Left colon (tissue), 2 donors: ENCODE measurements around the gene FBXO44. TPM values are rescaled to one million over a fixed set of nuclear protein-coding genes. Genes with fewer than 3 reads are reported as not detected.
A peak's percentile ranks its signal among the peaks of the same experiment; 100 is the strongest.

Experiments used
- ATAC-seq: fragments of 200-7000 bp; cut with Tn5 transposase; one replicate; pipeline ENCODE4 v1.9.1; 2020; ENCODE audit warnings: mild to moderate bottlenecking, moderate library complexity
- DNase-seq, 2 donors: peaks; one replicate each; pipeline ENCODE4 v3.0.0-alpha.2; 2020
- intact Hi-C, 2 donors: fragments of 100-400 bp; cut with DNase I in 1 of 2; cut with micrococcal nuclease in 1 of 2; formaldehyde crosslinking; loops; one replicate each; pipeline versions ENCODE4 v1.11.2 to v1.14.0; 2022; cut with DNase I, micrococcal nuclease
- total RNA-seq, 2 donors: library from RNA; stranded (reverse); fragmentation: NEBNext Ultra II Directional; extraction: Animal tissue kit (Norgen Biotek cat#: 25700); gene quantifications; one replicate each; pipeline ENCODE4 v1.2.1, GENCODE V29; 2021
- donor health status: DM: no; HTN: no; CAD: no.
- donor health status: DM: yes; HTN: yes; CAD: no.

The FBXO44 gene
- total RNA-seq, 2 donors from 2014 or later, result 4.0 to 8.1 TPM

GRCh38 chr1:11697893-11698210 lies 43.2 kb downstream of the FBXO44 start:
- intact Hi-C loops, result no loop called here
- DNase-seq (no peak), ATAC-seq (no peak)

- DNase-seq, result no peak
- no peak for ATAC-seq
- intact Hi-C loops, result no loop called here
Observed at GRCh38 chr1:11700601-11701467, 46.2 kb downstream of the FBXO44 start.

GRCh38 chr1:11701551-11701961 lies 46.9 kb downstream of the FBXO44 start:
- DNase-seq (no peak), ATAC-seq (no peak)
- intact Hi-C loops, result no loop called here

- DNase-seq, result no peak
- no peak for ATAC-seq
- intact Hi-C loops, result no loop called here
Observed at GRCh38 chr1:11701981-11702803, 47.5 kb downstream of the FBXO44 start.

GRCh38 chr1:11703357-11704193 lies 48.9 kb downstream of the FBXO44 start:
- DNase-seq (no peak), ATAC-seq (no peak)
- intact Hi-C loops, result no loop called here

- DNase-seq (no peak), ATAC-seq (no peak)
- intact Hi-C loops, result no loop called here
Observed at GRCh38 chr1:11704194-11704529, 49.5 kb downstream of the FBXO44 start.

GRCh38 chr1:11704691-11705475 lies 50.2 kb downstream of the FBXO44 start:
- no peak for ATAC-seq
- intact Hi-C loops, result no loop called here
- DNase-seq, result no peak

GRCh38 chr1:11705596-11705995 lies 50.9 kb downstream of the FBXO44 start:
- ATAC-seq, result no peak
- no peak for DNase-seq
- intact Hi-C loops, result no loop called here

- intact Hi-C loops, result no loop called here
- DNase-seq (no peak), ATAC-seq (no peak)
Observed at GRCh38 chr1:11706292-11706691, 51.6 kb downstream of the FBXO44 start.

GRCh38 chr1:11707621-11708276 lies 53.1 kb downstream of the FBXO44 start:
- ATAC-seq (peak; percentile 73), DNase-seq (peak in 1 of 2 donors; percentile 58)
- intact Hi-C loops, result no loop called here

- intact Hi-C loops, result no loop called here
Observed at GRCh38 chr1:11708554-11709350, 54.1 kb downstream of the FBXO44 start.

GRCh38 chr1:11711490-11711889 lies 56.8 kb downstream of the FBXO44 start:
- ATAC-seq (no peak), DNase-seq (no peak)
- intact Hi-C loops, result no loop called here

More at GRCh38 chr1:11708554-11709350, 54.1 kb downstream of the FBXO44 start:
- ATAC-seq, result no peak
- no peak for DNase-seq

GRCh38 chr1:11712285-11712684 lies 57.6 kb downstream of the FBXO44 start:
- intact Hi-C loops, result no loop called here
- ATAC-seq, result no peak
- DNase-seq, result no peak

Other genes with a start within 250 kb of the FBXO44 start
- gene DISP3, start 175.7 kb upstream of the FBXO44 start, total RNA-seq, result under 1 TPM; 0.18 to 0.31 TPM
- gene FBXO2, start 448 bp upstream of the FBXO44 start, total RNA-seq, result 1 to 10 TPM in 1 of 2 donors, under 1 TPM in 1; 0.55 to 1.4 TPM
- 1 to 10 TPM; 6.8 to 8.1 TPM for gene FBXO6, start 9.3 kb downstream of the FBXO44 start, total RNA-seq
- 1 to 10 TPM; 7.0 to 7.4 TPM for gene MAD2L2, start 26.3 kb downstream of the FBXO44 start, total RNA-seq
- under 1 TPM; 0.06 to 0.11 TPM for gene DRAXIN, start 36.8 kb downstream of the FBXO44 start, total RNA-seq
- gene AGTRAP, start 81.3 kb downstream of the FBXO44 start, total RNA-seq, result 10 to 100 TPM; 12.3 to 16.7 TPM
- gene C1orf167, start 107.3 kb downstream of the FBXO44 start, total RNA-seq, result not detected
- gene MTHFR, start 151.1 kb downstream of the FBXO44 start, total RNA-seq, result 10 to 100 TPM; 44.8 to 48.2 TPM
- gene CLCN6, start 151.3 kb downstream of the FBXO44 start, total RNA-seq, result 10 to 100 TPM; 14.6 to 20.4 TPM
- gene NPPA, start 192.9 kb downstream of the FBXO44 start, total RNA-seq, result not detected
- gene NPPB, start 204.1 kb downstream of the FBXO44 start, total RNA-seq, result not detected